ENCODE results near the gene SHQ1.

- TF ChIP-seq ARNTL (CRISPR knock-in tag; IDR thresholded peaks at IDR 0.05; ENCODE audit: borderline replicate concordance, low read depth), result no peak
- TF ChIP-seq CREB5 (CRISPR knock-in tag; IDR thresholded peaks at IDR 0.05; ENCODE audit: low read depth), result no peak
- no peak for TF ChIP-seq ZNF8 (CRISPR knock-in tag; IDR thresholded peaks at IDR 0.05)
- TF ChIP-seq ZNF70 (CRISPR knock-in tag; IDR thresholded peaks at IDR 0.05), result no peak
- TF ChIP-seq POU6F1 (CRISPR knock-in tag; IDR thresholded peaks at IDR 0.05; ENCODE audit: borderline replicate concordance, low read depth), result no peak
These were observed 126.4 kb downstream of the SHQ1 start for GRCh38 chr3:72721683-72722381.

All from SK-N-SH treated with all-trans-retinoic acid at 6 μM for 48 hours (cell line).